Cardiac muscle cell (in vitro differentiated cells and primary cell): ENCODE measurements around the gene LRP1B. TPM values are rescaled to one million over a fixed set of nuclear protein-coding genes. Genes with fewer than 3 reads are reported as not detected.
A peak's percentile ranks its signal among the peaks of the same experiment; 100 is the strongest.

Source experiments
- DNase-seq, 2 donors: peaks; one replicate each; pipeline versions ENCODE4 v3.0.0 to v3.0.0-alpha.2; 2010 to 2017; ENCODE audit warnings: low read depth in 1 of 2, low spot score in 1 of 2
- H3K27ac ChIP-seq: fragments of 200-600 bp; sonication (generic); 2 replicates; pipeline ENCODE4 v1.5.1; 2016
- H3K27me3 ChIP-seq: fragments of 200-600 bp; sonication (generic); 2 replicates; pipeline ENCODE4 v1.6.0; 2016; ENCODE audit warnings: control low read depth
- H3K36me3 ChIP-seq: fragments of 200-600 bp; sonication (generic); 2 replicates; pipeline ENCODE4 v1.5.1; 2016; ENCODE audit warnings: control low read depth
- H3K4me1 ChIP-seq: fragments of 200-600 bp; sonication (generic); 2 replicates; pipeline ENCODE4 v1.8.1; 2017; ENCODE audit warnings: low read depth, mild to moderate bottlenecking, mixed run types
- H3K4me3 ChIP-seq: fragments of 200-600 bp; sonication (generic); 2 replicates; pipeline ENCODE4 v1.5.1; 2016; ENCODE audit warnings: mild to moderate bottlenecking
- H3K9me3 ChIP-seq: fragments of 200-600 bp; sonication (generic); 2 replicates; pipeline ENCODE4 v1.5.1; 2017; ENCODE audit warnings: low read depth, mild to moderate bottlenecking, control low read depth
- polyA plus RNA-seq: library from polyadenylated mRNA; unstranded; fragments of >200 nt; fragmentation: Nextera tagmentation; extraction: Ambion mirVana; gene quantifications from 2 replicates; pipeline ENCODE4 v1.2.1, GENCODE V29; 2016
- total RNA-seq: library from RNA; depleted of rRNA; stranded (reverse); fragments of >200 nt; gene quantifications from 2 replicates; pipeline ENCODE4 v1.2.3, GENCODE V29; 2016
- TF ChIP-seq, protein P1 (sequence below): IDR thresholded peaks from 2 replicates; pipeline ENCODE4 v1.5.1; 2012; ENCODE audit warnings: low read depth, mild to moderate bottlenecking, low read length

LRP1B gene
- total and polyA plus RNA-seq, 2 experiments from 2014 or later: 1.2 to 2.5 TPM

DNA sequence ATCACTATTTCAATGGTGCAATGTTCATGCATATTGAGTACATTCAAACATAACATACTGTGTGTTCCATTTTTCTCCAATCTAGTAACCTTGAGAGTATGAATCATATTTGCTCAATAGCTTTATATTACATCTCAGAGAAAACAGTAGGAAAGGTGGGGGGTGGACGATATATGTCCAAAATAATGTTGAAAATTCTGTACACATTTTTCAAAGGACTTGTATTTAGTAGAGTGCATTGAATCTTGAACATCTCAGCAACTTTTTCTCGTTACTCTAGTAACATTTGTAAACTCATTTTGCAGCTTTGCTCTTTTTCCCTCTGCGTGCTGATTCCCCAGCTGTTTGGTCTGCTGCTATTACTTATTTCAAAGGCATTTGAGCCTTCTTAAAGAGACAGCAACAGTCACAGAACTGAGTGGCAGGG, 1487.0 kb downstream of the LRP1B start:
- H3K4me3 ChIP-seq: no peak overlapping the region
- H3K4me1 ChIP-seq: no peaks in the 10 kb centered on the region
- no peaks in the 10 kb centered on the region for H3K36me3 ChIP-seq
- H3K9me3 ChIP-seq: no peaks in the 10 kb centered on the region
- H3K27ac ChIP-seq: no peak overlapping the region
- H3K27me3 ChIP-seq: no peaks in the 10 kb centered on the region
- TF ChIP-seq, protein P1, sequence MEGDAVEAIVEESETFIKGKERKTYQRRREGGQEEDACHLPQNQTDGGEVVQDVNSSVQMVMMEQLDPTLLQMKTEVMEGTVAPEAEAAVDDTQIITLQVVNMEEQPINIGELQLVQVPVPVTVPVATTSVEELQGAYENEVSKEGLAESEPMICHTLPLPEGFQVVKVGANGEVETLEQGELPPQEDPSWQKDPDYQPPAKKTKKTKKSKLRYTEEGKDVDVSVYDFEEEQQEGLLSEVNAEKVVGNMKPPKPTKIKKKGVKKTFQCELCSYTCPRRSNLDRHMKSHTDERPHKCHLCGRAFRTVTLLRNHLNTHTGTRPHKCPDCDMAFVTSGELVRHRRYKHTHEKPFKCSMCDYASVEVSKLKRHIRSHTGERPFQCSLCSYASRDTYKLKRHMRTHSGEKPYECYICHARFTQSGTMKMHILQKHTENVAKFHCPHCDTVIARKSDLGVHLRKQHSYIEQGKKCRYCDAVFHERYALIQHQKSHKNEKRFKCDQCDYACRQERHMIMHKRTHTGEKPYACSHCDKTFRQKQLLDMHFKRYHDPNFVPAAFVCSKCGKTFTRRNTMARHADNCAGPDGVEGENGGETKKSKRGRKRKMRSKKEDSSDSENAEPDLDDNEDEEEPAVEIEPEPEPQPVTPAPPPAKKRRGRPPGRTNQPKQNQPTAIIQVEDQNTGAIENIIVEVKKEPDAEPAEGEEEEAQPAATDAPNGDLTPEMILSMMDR: no peak
- DNase-seq: peak in 1 of 2 donors; percentile 63

GRCh38 chr2:140641163-140641562, 1489.7 kb downstream of the LRP1B start:
- TF ChIP-seq, protein P1: no peak
- Histone ChIP-seq H3K27ac (no peak overlapping the region), H3K27me3 (no peaks in the 10 kb centered on the region), H3K9me3 (no peaks in the 10 kb centered on the region), H3K36me3 (no peaks in the 10 kb centered on the region), H3K4me1 (no peaks in the 10 kb centered on the region), H3K4me3 (no peak overlapping the region)
- no peak for DNase-seq

DNA sequence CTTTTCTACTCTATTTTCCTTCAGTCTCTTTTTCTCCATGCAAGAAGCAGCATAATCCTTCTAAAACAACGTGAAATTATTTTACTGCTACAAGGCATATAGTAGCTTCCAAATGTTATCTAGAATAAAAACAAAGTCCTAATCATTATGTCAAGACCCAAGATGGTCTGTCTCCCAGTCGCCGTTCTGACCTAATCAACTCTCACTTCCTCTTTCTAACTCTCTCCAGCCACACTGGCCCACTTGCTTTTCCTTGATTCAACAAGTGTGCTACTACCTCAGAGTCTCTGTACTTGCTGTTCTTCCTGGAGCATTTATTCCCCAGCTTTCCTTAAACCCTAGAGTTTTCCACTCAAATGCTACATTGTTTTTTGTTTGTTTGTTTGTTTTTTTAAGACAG, 1491.2 kb downstream of the LRP1B start:
- Histone ChIP-seq H3K4me3 (no peak overlapping the region), H3K9me3 (no peaks in the 10 kb centered on the region), H3K4me1 (no peaks in the 10 kb centered on the region), H3K27me3 (no peaks in the 10 kb centered on the region), H3K36me3 (no peaks in the 10 kb centered on the region), H3K27ac (no peak overlapping the region)
- DNase-seq: peak in 1 of 2 donors; percentile 13
- TF ChIP-seq, protein P1: no peak

DNA sequence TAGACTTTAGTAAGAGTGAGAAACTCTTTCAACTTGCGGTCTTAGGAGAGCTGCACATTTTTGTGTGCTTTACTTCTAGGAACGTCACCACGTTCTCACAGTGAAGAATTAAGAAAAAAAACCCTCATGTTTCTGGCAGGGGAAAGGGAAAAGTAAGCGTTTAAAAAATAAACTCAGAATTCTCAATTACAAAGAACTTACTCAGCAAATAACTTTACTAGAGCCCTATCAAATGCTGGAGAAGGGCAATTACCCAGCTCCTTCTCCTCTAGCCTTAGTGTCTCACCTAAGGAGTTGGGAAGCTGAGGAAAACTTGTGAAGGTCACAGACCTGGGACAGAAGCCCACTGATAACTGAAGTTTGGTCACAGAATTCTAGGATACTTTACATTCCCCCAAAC, 1500.3 kb downstream of the LRP1B start:
- Histone ChIP-seq H3K9me3 (no peaks in the 10 kb centered on the region), H3K27me3 (no peaks in the 10 kb centered on the region), H3K27ac (no peak overlapping the region), H3K4me1 (no peaks in the 10 kb centered on the region), H3K36me3 (no peaks in the 10 kb centered on the region), H3K4me3 (no peak overlapping the region)
- DNase-seq: no peak
- TF ChIP-seq, protein P1: no peak

DNA sequence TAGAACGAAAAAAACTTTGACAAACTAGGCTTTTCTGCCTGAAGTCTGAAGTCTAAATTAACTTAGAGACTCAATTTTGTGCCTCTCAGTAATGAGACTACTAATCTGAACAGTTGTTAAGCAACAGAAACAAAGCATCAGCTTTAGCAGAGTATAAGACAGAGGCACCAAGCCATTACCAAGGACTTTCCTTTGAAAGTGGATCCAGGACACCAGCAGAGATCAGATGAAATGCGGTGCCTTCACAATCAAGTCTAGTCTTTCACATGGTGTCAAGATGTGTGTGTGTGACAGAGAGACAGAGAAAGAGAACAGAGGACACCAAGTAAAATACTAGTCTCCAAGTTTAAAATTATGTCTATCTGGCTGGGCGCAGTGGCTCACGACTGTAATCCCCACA, 1502.9 kb downstream of the LRP1B start:
- Histone ChIP-seq H3K27me3 (no peaks in the 10 kb centered on the region), H3K4me1 (no peaks in the 10 kb centered on the region), H3K9me3 (no peaks in the 10 kb centered on the region), H3K36me3 (no peaks in the 10 kb centered on the region), H3K4me3 (no peak overlapping the region), H3K27ac (no peak overlapping the region)
- DNase-seq: no peak
- TF ChIP-seq, protein P1: no peak

GRCh38 chr2:140627136-140627535, 1503.7 kb downstream of the LRP1B start:
- Histone ChIP-seq H3K4me1 (no peaks in the 10 kb centered on the region), H3K27me3 (no peaks in the 10 kb centered on the region), H3K27ac (no peak overlapping the region), H3K9me3 (no peaks in the 10 kb centered on the region), H3K36me3 (no peaks in the 10 kb centered on the region), H3K4me3 (no peak overlapping the region)
- no peak for DNase-seq
- TF ChIP-seq, protein P1: no peak
